GM12865 (cell line): Measurements from ENCODE around the gene TAF5L.

Experiments
- DNase-seq: peaks from one replicate; pipeline ENCODE4 v3.0.0; 2010; ENCODE audit warnings: low read depth
- H3K4me3 ChIP-seq: 2 replicates; pipeline ENCODE4 v1.5.1; 2011; ENCODE audit warnings: mild to moderate bottlenecking, low read depth, low read length, control low read depth
- TF ChIP-seq, protein P1 (sequence below): IDR thresholded peaks from 2 replicates; pipeline ENCODE4 v1.5.1; 2011; ENCODE audit warnings: low read length, control low read depth, low read depth, inconsistent platforms; ENCODE audit not compliant: insufficient read depth; ENCODE audit errors: missing control alignments

TAF5L gene

DNA sequence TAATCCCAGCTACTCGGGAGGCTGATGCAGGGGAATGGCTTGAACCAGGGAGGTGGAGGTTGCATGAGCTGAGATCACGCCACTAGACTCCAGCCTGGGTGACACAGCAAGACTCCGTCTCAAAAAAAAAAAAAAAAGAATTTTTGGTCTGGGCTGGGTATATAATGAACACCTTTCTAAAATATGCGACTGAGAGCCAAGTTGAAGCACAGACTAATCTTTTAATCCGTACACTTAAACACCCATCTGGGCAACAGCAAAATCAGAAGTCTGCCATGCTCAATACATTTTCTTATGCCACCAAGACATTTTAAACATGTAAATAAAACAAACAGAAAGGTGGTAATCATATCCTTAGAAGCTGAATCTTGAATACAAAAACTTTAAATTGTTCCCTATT is 35.8 kb downstream of the TAF5L start:
- no peak overlapping the region for H3K4me3 ChIP-seq
- TF ChIP-seq, protein P1, sequence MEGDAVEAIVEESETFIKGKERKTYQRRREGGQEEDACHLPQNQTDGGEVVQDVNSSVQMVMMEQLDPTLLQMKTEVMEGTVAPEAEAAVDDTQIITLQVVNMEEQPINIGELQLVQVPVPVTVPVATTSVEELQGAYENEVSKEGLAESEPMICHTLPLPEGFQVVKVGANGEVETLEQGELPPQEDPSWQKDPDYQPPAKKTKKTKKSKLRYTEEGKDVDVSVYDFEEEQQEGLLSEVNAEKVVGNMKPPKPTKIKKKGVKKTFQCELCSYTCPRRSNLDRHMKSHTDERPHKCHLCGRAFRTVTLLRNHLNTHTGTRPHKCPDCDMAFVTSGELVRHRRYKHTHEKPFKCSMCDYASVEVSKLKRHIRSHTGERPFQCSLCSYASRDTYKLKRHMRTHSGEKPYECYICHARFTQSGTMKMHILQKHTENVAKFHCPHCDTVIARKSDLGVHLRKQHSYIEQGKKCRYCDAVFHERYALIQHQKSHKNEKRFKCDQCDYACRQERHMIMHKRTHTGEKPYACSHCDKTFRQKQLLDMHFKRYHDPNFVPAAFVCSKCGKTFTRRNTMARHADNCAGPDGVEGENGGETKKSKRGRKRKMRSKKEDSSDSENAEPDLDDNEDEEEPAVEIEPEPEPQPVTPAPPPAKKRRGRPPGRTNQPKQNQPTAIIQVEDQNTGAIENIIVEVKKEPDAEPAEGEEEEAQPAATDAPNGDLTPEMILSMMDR, result no peak
- DNase-seq, result no peak

DNA sequence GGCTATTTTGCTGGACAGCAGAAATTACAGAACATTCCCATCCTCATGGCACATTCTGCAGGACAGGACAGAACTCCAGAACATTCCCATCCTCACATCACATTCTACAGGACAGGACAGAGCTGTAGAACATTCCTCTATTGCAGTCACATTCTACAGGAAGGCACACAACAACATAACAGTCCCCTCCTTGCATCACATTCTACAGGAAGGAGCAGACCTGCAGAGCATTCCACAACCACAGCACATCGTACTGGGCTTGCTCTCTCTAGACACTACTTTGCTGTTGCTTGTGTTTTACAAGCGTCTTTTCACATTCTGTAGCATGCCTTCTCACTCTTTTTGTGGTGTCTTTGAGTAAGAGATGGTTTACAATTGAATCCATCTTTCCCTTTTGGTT is 40.6 kb downstream of the TAF5L start:
- no peak for DNase-seq
- TF ChIP-seq, protein P1, result no peak
- H3K4me3 ChIP-seq, result no peak overlapping the region

GRCh38 chr1:229582715-229583114 is 43.2 kb downstream of the TAF5L start:
- H3K4me3 ChIP-seq, result no peak overlapping the region
- TF ChIP-seq, protein P1, result no peak
- DNase-seq, result no peak

- DNase-seq, result no peak
- TF ChIP-seq, protein P1, result no peak
- no peak overlapping the region for H3K4me3 ChIP-seq
Measured at GRCh38 chr1:229582011-229582694, 43.8 kb downstream of the TAF5L start.

- TF ChIP-seq, protein P1, result no peak
- H3K4me3 ChIP-seq, result no peak overlapping the region
- no peak for DNase-seq
Measured at GRCh38 chr1:229581485-229581884, 44.4 kb downstream of the TAF5L start.

DNA sequence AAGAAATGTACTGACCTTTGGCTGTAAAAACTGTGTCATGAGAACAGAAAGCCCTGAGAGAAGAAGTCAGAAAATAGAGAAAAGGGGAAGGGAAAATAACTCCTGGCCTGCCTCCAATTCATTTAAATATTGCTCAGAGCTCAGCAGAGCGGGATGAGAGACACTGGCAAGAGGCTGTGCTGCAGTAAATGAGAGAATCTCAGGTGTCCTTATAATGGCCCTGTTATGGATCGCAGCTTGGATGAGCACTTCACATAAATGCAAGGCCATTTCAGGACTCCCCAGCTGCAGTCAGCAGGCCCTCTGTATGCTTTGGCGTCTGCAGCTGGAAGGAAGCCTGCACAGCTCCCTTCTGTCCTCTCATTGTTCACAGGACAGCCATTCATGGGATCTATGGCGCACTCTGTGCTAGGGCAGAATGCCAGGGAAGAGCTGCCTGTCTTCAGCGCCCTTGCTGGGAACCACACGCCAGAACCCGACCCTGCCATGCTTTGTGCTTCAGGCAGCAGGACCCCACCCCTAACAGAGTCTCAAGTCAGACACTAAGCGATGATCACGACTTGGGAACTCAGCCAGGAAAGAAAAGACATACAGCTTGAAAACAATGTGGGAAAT is 46.8 kb downstream of the TAF5L start:
- peak; percentile 54 for DNase-seq
- TF ChIP-seq, protein P1, result no peak
- peak overlapping the region; percentile 16; the same call in 1 of the 2 replicates for H3K4me3 ChIP-seq
